Stimulated activated CD4-positive, alpha-beta T cell treated with anti-CD3 and anti-CD28 coated beads, Interleukin-4, amount 100 ng/mL, for 48 hours (primary cell): ENCODE data around the gene DZIP1L.
"Not testable (repeated sequence)": the region's sequence is repeated elsewhere in the genome, so short reads cannot be mapped to it uniquely, and the experiment has no call there.

Source experiments
- DNase-seq, 2 donors: peaks; one replicate each; pipeline ENCODE4 v3.0.0-alpha.2; 2020; ENCODE audit warnings: low read depth in 2 of 2

DZIP1L gene

DNA sequence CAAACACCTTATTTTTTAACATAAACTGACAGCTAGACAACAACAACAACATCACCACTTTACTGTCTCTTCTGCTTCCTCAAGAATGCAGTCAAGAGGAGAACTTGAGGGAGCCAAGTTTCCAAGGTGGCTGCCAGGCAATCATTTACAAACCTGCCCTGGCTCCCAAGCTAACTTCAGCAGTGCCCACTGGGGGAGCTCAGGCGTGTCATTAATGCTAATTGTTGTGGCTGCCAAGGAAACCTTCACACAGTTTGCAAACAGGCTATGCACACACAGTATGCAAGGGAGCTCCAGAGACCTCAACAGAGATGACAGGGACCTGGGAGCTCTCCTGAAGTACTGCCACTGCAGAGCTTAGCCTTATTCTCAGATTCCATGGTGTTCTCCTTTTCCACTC is 2.1 kb downstream of the DZIP1L start:
- no peak for DNase-seq

DNA sequence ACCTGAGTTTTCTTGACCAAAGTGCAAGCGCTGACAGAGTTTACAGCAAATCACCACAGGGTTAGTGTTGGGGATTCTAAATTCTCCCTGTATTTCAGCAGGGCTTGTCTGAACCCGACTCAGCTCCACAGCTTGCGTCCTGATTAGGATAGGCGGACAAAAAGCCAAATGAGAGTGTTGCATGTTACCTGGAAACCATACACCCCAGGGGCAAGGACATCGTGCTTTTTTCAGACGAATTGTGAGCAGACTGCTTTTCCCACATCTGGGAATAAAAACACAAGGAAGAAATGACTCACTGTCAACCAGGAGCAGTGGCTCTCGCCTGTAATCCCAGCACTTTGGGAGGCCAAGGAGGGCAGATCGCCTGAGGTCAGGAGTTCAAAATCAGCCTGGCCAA is 3.0 kb downstream of the DZIP1L start:
- no peak for DNase-seq

DNA sequence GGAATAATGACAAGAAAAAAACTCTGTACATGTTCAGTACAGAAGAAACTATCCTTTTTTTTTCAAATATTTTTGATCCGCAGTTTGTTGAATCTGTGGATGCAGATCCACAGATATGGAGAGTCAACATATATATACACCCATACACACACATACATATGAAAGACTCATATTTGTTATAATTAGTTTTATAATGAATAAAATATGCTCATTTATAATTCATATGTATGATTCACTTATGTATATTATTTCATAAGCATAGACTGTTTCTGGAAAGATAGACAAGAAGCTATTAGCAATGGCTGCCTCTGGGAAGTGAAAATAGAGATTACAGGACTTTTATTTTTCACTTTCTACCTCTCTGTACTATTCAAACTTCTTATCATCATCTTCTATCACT is 9.8 kb downstream of the DZIP1L start:
- DNase-seq = no peak

DNA sequence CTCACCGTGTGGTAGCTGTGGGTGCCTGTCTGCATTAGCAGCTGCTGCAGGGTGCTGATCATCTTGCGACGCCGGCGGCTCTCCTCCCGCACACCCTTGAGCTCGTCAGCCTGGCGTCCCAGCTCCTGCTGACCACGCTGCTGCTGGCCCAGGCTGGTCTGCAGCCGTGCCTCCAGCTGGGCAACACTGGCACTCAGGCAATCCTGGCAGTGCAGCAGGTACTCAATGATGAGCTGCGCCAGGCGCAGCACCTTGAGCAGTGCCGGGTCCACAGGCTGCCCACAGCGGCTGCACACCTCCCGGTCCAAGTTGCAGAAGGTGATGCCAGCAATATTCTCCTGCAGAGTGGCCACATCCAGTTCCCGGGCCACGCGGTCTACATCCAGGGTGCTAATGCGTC is 11.9 kb downstream of the DZIP1L start:
- no peak for DNase-seq

DNA sequence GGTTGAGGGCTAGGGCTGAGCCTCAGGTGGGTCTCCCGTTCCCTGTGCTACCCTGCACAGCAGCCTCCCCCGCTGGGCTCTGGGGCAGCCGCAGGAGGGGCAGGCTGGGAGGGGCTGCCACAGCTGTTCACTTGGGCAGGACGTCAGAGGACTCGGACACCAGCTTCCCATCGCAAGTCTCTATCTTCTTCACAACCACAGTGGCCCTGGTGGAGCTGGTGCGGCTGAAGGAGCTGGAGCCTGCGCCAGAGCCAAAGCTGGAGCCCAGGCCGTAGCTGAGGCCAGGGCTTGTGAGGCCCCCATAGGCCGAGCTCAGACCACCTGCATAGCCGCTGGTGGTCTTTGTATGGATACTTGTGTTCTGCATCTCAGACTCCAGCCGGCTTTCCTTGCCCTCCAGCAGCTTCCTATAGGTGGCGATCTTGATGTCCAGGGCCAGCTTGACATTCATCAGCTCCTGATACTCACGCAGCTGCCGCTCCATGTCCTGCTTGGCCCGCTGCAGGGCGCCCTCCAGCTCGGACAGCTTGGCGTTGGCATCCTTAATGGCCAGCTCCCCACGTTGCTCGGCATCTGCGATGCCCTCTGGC is 14.0 kb downstream of the DZIP1L start:
- not testable (repeated sequence) for DNase-seq

DNA sequence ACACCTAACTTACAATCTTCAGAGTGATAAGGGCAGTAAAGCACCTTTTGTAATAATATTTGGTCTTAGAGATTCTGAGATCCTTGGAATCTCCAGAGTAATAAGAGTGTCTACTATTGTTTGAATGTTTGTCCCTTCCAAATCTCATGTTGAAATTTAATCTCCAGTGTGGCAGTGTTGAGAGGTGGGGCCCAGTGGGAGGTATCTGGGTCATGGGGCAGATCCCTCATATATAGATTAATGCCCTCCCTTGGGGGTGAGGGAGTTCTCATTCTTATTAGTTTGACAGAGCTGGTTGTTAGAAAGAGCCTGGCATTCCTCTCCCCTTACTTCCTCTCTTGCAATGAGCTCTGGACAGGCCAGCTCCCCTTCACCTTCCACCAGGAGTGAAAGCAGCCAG is 16.0 kb downstream of the DZIP1L start:
- DNase-seq = no peak

DNA sequence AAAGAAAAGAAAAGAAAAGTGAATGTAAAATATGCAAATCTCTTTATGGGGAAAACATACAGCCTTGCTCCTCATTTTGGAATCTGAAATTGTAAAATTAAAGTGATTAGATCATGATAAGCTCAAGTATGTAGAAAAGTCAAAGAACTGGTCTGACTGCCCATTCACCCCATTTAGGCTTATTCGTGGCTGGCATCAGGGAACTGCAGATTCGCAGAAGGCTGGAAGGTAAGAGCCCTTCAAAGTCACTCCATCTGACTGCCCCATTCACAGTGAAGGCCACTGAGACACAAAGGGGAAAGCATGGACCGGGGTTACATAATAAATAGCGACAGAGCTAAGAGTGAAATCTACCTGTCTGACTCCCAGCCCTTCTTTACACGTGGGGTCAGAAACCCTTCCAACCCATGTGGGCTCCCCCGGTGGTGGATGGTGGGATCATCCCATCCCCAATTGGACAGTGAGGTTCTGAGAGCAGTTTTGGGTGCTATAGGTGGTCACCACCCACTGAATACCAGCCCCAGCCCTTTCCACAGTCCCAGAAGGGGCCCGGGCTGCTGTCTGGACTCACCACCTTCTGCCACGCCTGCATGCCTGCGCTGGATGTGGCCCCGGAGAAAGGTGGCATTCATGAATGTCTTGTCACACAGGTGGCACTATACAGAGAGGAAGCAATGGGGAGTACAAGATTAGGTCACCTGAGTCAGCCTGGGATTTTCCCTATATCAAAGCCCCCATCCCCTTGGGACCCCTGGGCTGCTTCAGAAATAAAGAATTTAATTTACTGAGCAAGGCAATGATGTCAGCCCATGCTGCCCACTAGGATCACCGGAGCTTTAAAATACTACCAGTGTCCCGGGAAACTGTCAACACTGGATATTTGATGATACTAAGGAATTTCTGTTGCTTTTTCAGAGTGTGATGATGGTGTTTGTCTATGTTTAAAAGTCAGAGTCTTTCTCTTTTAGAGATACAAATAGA is 17.9 kb downstream of the DZIP1L start:
- DNase-seq = no peak

DNA sequence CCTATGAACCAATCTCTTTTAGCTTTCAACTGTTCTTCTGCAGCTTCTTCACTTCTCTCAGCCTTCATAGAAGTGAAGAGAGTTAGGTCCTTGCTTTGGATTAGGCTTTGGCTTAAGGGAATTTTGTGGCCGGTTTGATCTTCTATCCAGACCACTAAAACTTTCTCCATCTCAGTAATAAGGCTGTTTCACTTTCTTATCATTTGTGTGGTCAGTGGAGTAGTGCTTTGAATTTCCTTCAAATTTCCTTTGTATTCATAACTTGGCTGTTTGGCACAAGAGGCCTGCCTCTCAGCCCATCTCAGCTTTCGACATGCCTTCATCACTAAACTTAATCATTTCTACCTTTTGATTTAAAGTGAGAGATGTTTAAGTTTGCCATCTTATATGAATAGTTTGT is 21.7 kb downstream of the DZIP1L start:
- DNase-seq = no peak

DNA sequence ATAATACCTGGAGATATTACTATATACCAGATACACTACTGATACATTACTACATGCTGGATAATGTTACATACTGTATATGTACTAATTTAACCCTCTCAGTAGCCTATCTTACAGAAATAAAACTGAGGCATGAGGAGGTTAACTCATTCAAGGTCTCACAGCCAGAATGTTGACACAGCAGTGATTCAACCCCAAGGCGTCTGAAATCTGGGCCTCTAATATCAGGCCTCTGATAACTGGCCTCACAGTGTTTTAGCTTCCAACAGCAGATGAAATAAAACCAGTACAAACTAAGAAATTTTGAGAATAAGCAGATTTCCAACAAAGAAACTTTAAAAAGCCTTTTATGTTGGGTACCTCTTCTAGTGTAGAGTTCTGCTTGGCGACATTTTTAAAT is 23.4 kb downstream of the DZIP1L start:
- no peak for DNase-seq

DNA sequence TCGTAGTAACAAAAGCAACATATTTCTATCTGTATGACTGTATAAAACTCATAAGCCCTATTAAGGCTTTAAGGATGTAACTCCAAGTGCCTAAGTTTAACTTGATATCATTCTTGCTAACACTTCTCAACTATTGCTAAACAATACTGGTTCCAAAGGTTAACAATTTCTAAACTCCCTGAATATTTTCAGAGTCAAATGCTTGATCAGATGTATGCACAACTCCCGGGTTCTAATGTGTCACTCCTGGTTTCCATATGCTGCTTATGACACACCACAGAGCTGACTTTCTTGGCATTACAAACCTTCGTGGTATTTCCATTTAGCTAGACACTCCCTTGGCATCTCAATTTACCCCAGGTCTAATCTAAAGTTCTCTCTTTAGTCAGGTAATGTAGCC is 26.3 kb downstream of the DZIP1L start:
- DNase-seq = no peak

DNA sequence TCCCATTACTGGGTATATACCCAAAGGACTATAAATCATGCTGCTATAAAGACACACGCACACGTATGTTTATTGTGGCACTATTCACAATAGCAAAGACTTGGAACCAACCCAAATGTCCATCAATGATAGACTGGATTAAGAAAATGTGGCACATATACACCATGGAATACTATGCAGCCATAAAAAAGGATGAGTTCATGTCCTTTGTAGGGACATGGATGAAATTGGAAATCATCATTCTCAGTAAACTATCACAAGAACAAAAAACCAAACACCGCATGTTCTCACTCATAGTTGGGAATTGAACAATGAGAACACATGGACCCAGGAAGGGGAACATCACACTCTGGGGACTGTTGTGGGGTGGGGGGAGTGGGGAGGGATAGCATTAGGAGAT is 29.7 kb downstream of the DZIP1L start:
- DNase-seq = not testable (repeated sequence)

DNA sequence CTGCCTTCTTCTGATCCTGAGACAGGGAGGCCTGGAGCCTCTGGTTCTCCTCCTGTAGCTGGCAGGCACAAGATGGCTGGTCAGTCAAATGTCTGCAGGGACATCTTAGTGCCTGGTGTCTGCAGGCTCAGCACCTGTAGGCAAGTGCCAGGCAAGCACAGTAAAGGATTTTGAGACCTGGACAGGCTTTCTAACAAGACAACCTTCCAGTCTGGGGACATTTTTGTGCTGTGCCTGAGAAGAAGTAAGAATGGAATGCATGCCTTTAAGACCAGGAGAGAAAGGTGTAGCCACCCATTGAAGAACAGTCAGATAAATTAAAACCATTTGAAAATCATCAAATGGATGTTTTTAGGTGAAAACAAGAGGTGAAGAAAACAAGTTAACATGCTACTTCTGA is 31.2 kb downstream of the DZIP1L start:
- DNase-seq = no peak

DNA sequence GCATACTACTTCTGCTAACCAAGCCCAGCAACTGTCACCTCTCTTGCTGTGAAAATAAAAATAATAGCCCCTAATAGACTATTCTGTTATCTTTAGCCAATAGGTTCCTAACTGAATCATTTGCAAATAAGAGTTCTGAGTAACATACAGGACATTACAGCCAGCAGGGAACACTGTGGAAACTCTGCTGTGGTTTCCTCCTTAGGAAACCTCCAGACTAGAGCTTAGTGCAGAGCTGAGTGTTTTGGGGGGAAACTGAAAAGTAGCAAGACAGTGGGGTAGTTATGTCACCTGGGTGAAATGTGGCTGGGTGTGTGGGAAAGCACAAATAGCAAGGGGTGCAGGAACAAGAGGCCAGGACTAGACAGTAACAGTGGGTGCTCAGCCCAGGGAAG is 32.4 kb downstream of the DZIP1L start:
- DNase-seq = no peak

DNA sequence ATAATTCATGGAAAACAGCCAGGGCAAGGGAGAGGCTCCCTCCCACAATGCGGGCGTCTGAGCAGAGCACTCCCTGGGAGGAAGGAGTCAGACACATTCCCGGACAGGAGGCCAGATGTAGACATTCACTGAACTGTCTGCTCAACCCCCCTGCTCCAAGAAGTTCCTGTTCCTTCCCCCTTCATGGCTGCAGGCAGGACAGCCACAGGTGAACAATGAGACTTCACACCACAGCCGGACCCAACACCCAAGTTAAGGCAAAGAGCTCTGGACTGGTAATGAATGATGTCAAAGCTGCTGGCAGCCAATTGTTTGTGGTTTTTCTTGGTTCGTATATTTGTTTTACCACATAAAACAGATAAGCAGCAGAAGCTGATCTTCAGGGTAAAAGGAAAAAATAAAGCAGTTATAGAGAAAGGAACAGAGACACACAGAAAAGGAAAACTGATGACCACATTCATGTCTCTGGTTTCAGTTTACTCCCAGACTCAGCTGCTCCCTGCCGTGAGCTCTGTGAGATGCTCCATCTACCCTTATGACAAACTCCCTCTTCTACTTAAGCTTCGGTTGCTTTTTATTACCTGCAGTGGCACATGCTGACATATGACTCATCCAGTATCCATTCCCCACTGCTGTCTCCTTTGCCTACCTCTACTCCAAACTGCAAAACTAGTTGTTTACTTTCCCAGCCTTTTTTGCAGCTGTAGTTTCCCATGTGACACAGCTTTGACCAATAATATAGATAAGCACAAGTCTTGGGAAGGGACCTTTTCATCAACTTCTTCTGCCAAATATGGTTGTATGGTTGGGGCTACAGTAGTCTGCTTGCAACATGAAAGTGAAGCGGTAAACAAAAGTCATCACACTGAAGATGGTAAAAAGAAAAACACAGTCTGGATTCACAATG is 33.1 kb downstream of the DZIP1L start:
- peak in 1 of 2 donors; percentile 11 for DNase-seq

DNA sequence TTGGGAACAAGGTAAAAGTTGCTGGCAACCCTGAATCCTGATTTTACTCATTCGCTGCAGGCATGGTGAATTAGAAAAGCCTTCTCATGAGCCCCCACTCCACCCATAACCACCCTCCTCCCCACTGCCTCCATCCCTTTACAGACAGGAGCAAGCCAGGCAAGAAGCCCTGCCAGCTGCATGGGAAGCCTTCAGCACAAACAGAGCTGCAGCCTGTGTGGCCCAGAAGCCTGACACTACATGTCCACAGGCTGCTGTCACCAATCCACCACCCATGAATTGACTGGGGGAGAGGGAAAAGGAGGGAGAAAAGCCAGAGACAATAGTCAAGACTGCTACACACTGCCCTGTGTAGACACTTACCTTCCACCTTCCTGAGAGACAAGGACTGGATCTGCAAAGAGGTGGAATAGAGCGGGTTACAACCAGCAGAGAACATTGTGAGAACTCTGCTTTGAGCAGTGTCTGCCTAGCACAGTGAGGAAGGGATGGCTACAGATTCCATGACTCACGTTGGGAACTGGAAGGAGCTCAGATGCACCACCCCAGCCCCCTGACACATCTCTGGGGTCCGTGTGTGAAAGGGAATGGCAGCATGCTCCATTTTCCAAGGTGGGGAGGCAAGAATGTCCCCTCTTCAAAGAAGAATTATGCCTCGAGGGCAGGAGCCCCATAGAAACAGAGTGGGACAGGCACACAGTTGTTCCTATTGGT is 33.9 kb downstream of the DZIP1L start:
- no peak for DNase-seq

DNA sequence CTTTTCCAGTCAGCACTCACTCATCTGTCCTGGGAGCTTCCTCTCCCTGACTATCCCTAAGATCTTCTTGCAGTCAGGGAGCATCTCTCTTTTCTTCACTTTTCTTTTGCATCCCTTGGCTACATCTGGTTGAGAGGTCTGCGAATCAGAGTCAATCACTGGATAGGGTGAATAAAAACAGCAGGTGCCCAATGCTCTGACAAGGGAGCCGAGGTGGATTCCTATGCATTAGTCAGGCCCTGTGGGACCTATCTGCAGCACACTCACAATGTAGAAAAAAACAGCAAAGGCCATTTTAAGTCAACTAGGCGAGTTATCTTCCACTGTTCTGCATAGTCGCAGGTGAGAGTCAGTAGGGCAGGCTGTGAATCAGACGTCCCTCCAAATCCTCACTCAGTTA is 35.5 kb downstream of the DZIP1L start:
- DNase-seq = no peak

DNA sequence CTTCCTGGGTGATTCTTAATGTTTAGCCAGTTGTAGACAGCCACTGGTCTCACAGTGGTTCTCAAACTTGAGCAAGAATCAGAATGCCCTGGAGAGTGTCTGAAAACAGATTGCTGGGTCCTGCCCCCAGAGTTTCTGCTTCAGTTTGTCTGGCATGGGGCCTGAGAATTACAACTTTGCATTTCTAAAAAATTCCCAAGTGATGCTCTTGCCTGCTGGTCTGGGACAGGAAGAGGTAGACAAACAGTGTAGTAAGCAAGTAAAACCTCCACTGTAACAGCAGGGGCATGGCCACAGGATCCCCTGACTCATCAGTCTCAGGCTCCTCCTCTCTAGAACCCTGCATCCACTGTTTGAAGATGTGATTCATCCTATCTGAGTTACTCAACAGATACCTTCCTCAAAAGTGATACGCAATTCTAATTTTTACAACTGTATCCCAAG is 36.5 kb downstream of the DZIP1L start:
- peak in 1 of 2 donors; percentile 40 for DNase-seq

DNA sequence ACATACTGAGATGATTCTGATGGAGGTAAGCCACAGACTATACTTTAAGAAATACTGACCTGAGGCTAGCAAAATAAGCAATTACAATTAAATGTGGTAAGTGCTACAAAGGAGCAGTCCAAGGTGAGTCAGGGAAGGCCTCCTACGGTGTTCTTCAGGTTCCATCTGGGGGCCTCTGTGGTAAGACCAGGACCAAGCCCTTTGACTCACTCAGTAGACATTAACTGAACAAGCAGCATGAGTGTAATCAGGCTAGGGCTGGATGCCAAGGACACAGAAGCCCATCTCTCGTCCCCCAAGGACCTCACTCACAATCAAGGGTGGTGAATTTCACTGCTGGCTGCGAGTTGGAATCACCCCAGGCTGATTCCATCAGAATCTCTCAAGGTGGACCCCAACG is 37.3 kb downstream of the DZIP1L start:
- no peak for DNase-seq

DNA sequence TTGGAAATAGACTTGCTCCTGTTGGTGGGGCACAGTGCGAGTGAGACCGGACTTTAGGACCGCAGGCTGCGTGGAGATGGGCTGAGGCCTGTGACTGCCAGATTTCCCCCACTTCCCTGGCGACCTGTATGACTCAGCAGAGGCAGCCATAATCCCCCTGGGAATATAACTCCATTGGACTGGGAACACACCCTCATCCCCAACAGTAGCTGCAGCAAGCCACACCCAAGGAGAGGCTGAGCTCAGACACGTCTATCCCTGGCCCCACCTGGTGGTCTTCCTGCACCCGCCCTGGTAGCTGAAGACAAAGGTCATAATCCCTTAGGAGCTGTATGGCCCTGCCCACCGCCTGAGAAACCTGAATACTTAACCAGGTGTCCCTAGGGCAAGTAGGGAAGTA is 42.6 kb downstream of the DZIP1L start:
- no peak for DNase-seq

DNA sequence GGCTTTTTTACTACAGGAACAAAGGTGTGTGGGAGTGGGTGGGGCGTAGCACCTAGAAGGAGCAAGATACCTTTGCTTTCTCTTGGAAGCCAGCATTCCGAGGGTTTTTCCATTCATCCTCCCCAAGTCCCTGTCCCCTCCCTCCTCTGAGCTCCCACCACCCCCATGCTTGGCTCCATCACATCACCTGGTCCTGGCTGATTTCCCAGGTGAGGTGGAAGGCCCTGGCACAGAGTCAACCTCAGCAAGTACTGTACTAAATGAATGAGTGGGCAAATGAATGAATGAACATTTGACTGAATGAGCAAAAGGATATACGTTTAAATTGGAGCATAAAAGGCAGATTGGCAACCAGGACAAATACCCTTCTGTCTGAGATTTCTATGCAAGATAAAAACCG is 45.4 kb downstream of the DZIP1L start:
- no peak for DNase-seq

DNA sequence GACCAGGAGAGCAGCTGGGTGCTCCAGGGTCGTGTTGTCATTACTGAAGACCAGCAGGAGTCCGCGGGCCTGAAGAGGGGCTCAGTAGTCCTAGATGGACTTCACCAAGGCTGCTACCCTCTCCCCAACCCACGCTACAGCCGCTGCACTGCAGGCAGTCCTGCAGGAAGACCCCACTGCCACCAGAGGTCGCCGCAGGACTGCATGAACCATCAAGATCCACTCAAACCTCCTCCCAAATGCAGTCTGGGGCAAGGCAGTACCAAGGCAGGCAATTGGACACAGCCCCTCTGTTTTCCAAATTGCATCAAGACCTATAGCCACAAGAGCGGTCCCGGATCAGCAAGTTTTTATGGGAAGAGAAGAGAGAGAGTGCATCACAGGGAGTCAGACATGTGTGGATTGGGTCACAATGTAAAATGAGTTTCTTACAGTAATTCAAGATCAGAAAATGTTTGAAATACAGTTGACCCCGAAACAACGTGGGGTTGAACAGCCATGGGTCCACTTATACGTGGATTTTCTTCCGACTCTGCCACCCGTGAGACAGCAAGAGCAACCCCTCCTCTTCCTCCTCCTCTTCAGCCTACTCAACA is 46.7 kb downstream of the DZIP1L start:
- DNase-seq = peak; percentile 72 to 82
